Subcutaneous preadipocyte (primary cell): ENCODE data around the gene TSTD2. TPM values are rescaled to one million over a fixed set of nuclear protein-coding genes. Genes with fewer than 3 reads are reported as not detected.

Source experiments
- total RNA-seq: library from RNA; depleted of rRNA; stranded (reverse); fragments of >200 nt; gene quantifications from 2 replicates; pipeline ENCODE4 v1.2.3, GENCODE V29; 2012

Gene TSTD2
- 8.4 and 8.5 TPM in 2 replicates for total RNA-seq

DNA sequence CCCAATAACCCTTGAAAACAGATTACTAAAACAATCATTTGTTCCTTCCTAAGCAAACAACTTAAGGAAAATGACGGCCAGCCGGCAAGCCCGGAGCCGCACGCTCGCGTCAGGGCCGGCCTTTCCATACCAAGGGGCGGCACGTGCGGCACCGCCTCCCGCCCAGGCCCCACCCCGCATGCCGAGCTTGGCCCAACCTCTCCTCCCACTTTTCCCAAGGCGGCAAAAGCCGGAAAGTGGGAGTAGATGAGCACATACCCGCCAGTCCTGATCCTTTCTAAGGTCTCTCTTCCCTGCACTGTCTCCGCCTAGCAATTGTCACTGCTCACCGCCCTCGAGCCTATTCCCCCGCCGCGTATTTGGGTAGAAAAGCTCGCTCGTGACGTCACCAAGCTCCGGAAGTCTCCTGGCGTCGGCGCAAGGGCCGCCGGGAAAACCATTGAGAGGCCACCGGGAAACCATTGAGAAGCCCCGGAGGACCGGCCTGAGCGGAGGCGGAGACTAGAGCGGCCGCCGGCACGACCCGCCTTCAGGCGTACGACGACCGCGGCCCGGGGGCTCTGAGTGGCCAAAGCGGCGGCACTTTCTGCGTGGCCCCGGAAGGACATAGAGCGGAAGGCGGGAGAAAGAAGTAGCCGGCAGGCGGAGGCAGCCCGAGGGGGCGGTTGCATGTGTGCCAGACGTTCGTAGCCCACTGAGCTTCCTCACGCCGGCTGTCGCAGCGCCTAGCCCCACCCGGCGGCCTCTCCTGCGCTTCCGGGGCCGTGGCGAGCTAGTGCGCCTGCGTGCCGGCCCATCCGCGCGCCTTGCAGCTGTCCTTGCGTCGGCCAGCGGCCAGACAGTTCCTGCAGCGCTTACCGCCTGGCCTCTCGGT is at the start of gene TSTD2, which contains the start of gene NCBP1:
TSTD2 (minus strand) TSS at position 384 of the 874 bp plus-strand sequence. CDS start 5,806 bp downstream, outside the sequence.
NCBP1 (plus strand) TSS at position 837 of the 874 bp plus-strand sequence. CDS start 61 bp downstream, outside the sequence.

Other genes starting within 250 kb of the TSTD2 start
- 6.6 and 7.6 TPM in 2 replicates for gene TDRD7, start 221.3 kb downstream of the TSTD2 start, total RNA-seq
- gene TMOD1, start 131.7 kb downstream of the TSTD2 start, total RNA-seq, result under 0.01 and 0.37 TPM in 2 replicates
- 37.8 and 57.7 TPM in 2 replicates for gene NCBP1, start 453 bp upstream of the TSTD2 start, total RNA-seq
- 5.9 TPM in 2 replicates for gene XPA, start 64.0 kb upstream of the TSTD2 start, total RNA-seq
- gene FOXE1, start 219.9 kb upstream of the TSTD2 start, total RNA-seq, result not detected in 2 replicates